Smooth muscle cell (in vitro differentiated cells): ENCODE measurements around the gene PRR36. TPM values are rescaled to one million over a fixed set of nuclear protein-coding genes. Genes with fewer than 3 reads are reported as not detected.

Experiments
- DNase-seq: peaks from one replicate; lab custom pipeline; 2025; ENCODE audit not compliant: unreplicated experiment; lab: John Stamatoyannopoulos, UW
- H2AFZ ChIP-seq: fragments of 200-600 bp; sonication (generic); 2 replicates; pipeline ENCODE4 v1.6.0; 2016; ENCODE audit warnings: antibody characterized with exemption, low read depth, mild to moderate bottlenecking
- H3F3A ChIP-seq: fragments of 200-600 bp; sonication (generic); 2 replicates; pipeline ENCODE4 v1.6.0; 2017; ENCODE audit warnings: antibody characterized with exemption, low read depth
- H3K27ac ChIP-seq: fragments of 200-600 bp; sonication (generic); 2 replicates; pipeline ENCODE4 v1.5.1; 2016; ENCODE audit warnings: low read depth, mild to moderate bottlenecking
- H3K27me3 ChIP-seq: fragments of 200-600 bp; sonication (generic); 2 replicates; pipeline ENCODE4 v1.6.1; 2016; ENCODE audit warnings: low read depth, mild to moderate bottlenecking
- H3K36me3 ChIP-seq: fragments of 200-600 bp; sonication (generic); 2 replicates; pipeline ENCODE4 v1.5.1; 2016; ENCODE audit warnings: low read depth
- H3K4me1 ChIP-seq: fragments of 200-600 bp; sonication (generic); 2 replicates; pipeline ENCODE4 v1.5.1; 2016; ENCODE audit warnings: low read depth
- H3K4me2 ChIP-seq: fragments of 200-600 bp; sonication (generic); 2 replicates; pipeline ENCODE4 v1.6.0; 2016; ENCODE audit warnings: mild to moderate bottlenecking
- H3K4me3 ChIP-seq: fragments of 200-600 bp; sonication (generic); 2 replicates; pipeline ENCODE4 v1.5.1; 2016; ENCODE audit warnings: mild to moderate bottlenecking
- H3K79me2 ChIP-seq: fragments of 200-600 bp; sonication (generic); 2 replicates; pipeline ENCODE4 v1.6.0; 2016; ENCODE audit warnings: low read depth, mild to moderate bottlenecking
- H3K9ac ChIP-seq: fragments of 200-600 bp; sonication (generic); 2 replicates; pipeline ENCODE4 v1.6.0; 2016; ENCODE audit warnings: low read depth
- H3K9me3 ChIP-seq: fragments of 200-600 bp; sonication (generic); replicated peaks from 2 replicates; pipeline ENCODE4 v1.5.1; 2016; ENCODE audit warnings: low read depth
- H4K20me1 ChIP-seq: fragments of 200-600 bp; sonication (generic); 2 replicates; pipeline ENCODE4 v1.6.0; 2016; ENCODE audit warnings: low read depth
- CTCF ChIP-seq: fragments of 200-600 bp; sonication (generic); IDR thresholded peaks from 2 replicates; pipeline ENCODE4 v1.5.1; 2017; ENCODE audit warnings: borderline replicate concordance, mild to moderate bottlenecking, antibody characterized with exemption; ENCODE audit not compliant: insufficient read depth, poor library complexity, severe bottlenecking
- WGBS: methylation state at CpG from one replicate; pipeline ENCODE4 v1.1.7; 2016; ENCODE audit warnings: low lambda C conversion rate; 5-methylcytosine and 5-hydroxymethylcytosine counted together
- polyA plus RNA-seq: library from polyadenylated mRNA; unstranded; fragments of >200 nt; fragmentation: Nextera tagmentation; extraction: Ambion mirVana; gene quantifications from 2 replicates; pipeline ENCODE4 v1.2.1, GENCODE V29; 2016
- total RNA-seq: library from RNA; depleted of rRNA; stranded (reverse); fragments of >200 nt; gene quantifications from 2 replicates; pipeline ENCODE4 v1.2.3, GENCODE V29; 2014

The PRR36 gene
- total and polyA plus RNA-seq, 2 experiments from 2014 or later, result 0.13 to 0.57 TPM

DNA sequence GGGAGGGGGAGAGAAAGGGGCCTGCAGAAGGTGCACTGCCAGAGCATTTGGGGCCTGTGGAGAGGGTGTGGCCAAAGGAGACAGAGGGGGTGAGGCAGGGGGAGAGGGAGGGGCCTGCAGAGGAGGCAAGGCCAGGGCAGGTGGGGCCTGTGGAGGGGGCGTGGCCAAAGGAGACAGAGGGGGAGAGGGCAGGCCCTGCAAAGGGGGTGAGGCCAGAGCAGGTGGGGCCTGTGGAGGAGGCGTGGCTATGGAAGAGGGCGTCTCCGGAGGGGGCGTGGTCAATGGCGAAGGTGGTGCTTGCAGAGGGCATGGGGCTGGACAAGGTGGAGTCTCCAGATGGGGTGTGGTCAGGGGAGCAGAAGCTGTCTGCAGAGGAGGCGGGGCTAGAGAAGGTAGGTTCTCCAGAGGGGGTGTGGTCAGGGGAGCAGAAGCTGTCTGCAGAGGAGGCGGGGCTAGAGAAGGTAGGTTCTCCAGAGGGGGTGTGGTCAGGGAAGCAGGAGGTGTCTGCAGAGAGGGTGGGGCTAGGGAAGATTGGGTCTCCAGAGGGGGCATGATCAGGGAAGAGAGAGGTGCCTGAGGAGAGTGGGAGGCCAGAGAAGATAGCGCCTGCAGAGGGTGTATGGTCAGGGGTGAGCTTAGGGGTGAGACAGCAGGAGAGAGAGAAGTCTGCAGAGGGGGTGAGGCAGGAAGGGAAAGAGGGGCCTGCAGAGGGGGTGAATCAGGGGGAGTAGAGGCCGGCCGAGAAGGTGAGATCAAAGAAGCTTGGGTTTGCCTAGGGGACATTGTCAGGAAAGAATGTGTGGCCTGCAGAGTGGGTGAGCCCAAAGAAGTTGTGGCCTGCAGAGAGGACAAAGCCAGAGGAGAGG, 3.4 kb downstream of the PRR36 start:
- no peak for TF ChIP-seq CTCF
- H3K27me3 ChIP-seq, result peaks cover 65% of the 10 kb centered on the region
- H2AFZ ChIP-seq, result no peak overlapping the region
- no peaks in the 10 kb centered on the region for H4K20me1 ChIP-seq
- no peaks in the 10 kb centered on the region for H3K36me3 ChIP-seq
- no peak for DNase-seq
- H3K9me3 ChIP-seq, result no peaks in the 10 kb centered on the region
- H3K4me2 ChIP-seq, result peak overlapping the region; percentile 84
- no peaks in the 10 kb centered on the region for H3K79me2 ChIP-seq
- peaks cover 3% of the 10 kb centered on the region for H3F3A ChIP-seq
- no peak overlapping the region for H3K27ac ChIP-seq
- peak overlapping the region; percentile 43 for H3K4me3 ChIP-seq
- WGBS, result 57% methylated on average over 9 of the region's 11 CpGs
- H3K4me1 ChIP-seq, result peaks cover 4% of the 10 kb centered on the region
- no peak overlapping the region for H3K9ac ChIP-seq

GRCh38 chr19:7869910-7870511, 4.2 kb downstream of the PRR36 start:
- Histone ChIP-seq H3K36me3 (no peaks in the 10 kb centered on the region), H3K79me2 (no peaks in the 10 kb centered on the region), H4K20me1 (no peaks in the 10 kb centered on the region), H3K4me1 (peaks cover 4% of the 10 kb centered on the region), H2AFZ (peak overlapping the region; percentile 62), H3K4me3 (peak overlapping the region; percentile 46), H3K27ac (no peak overlapping the region), H3K4me2 (peak overlapping the region; percentile 84), H3F3A (peaks cover 3% of the 10 kb centered on the region), H3K9ac (no peak overlapping the region), H3K9me3 (no peaks in the 10 kb centered on the region), H3K27me3 (peaks cover 64% of the 10 kb centered on the region)
- WGBS, result 0% methylated on average over 5 of the region's 30 CpGs
- TF ChIP-seq CTCF, result no peak
- DNase-seq, result no peak

GRCh38 chr19:7869453-7869909, 4.7 kb downstream of the PRR36 start:
- Histone ChIP-seq H4K20me1 (no peaks in the 10 kb centered on the region), H3K4me3 (peak overlapping the region; percentile 46), H2AFZ (peak overlapping the region; percentile 62), H3K36me3 (no peaks in the 10 kb centered on the region), H3K27me3 (peaks cover 64% of the 10 kb centered on the region), H3K79me2 (no peaks in the 10 kb centered on the region), H3K27ac (no peak overlapping the region), H3K4me1 (peaks cover 4% of the 10 kb centered on the region), H3K9me3 (no peaks in the 10 kb centered on the region), H3K9ac (no peak overlapping the region), H3K4me2 (peak overlapping the region; percentile 84), H3F3A (peaks cover 3% of the 10 kb centered on the region)
- 4% methylated on average over 26 of the region's 47 CpGs for WGBS
- peak; percentile 54 for DNase-seq
- peak; percentile 2 for TF ChIP-seq CTCF
